K562 (cell line): ENCODE measurements around the gene RBSN. TPM values are rescaled to one million over a fixed set of nuclear protein-coding genes. Genes with fewer than 3 reads are reported as not detected.

Source experiments
- ADNP ChIP-seq: fragments of 200-800 bp; sonication (Bioruptor generic); IDR thresholded peaks from 2 replicates; pipeline ENCODE4 v1.6.1; 2016; ENCODE audit warnings: missing genetic modification characterization, missing compliant biosample characterization
- C11orf30 ChIP-seq: fragments of 450-650 bp; IDR thresholded peaks from 2 replicates; pipeline ENCODE4 v1.6.1; 2016; ENCODE audit warnings: low read depth, mild to moderate bottlenecking
- CLOCK ChIP-seq: fragments of 250-450 bp; sonication (Bioruptor Pico); IDR thresholded peaks from 2 replicates; pipeline ENCODE4 v1.4.0; 2020; ENCODE audit warnings: mild to moderate bottlenecking, moderate library complexity, borderline replicate concordance
- FOXM1 ChIP-seq, 2 experiments: fragments of 450-650 bp in 1 of 2; sonication (generic) in 1 of 2; formaldehyde crosslinking in 1 of 2; IDR thresholded peaks; 2 replicates each; pipeline versions ENCODE4 v1.6.1 to v1.9.0; 2017 to 2022; ENCODE audit warnings: low read depth in 2 of 2, mild to moderate bottlenecking in 2 of 2, missing genetic modification reagents in 1 of 2, moderate library complexity in 1 of 2
- HCFC1 ChIP-seq: IDR thresholded peaks from 2 replicates; pipeline ENCODE4 v1.6.1; 2012; ENCODE audit warnings: low read depth, low read length, improper control_type of control experiment
- HMBOX1 ChIP-seq: sonication (generic); IDR thresholded peaks from 2 replicates; pipeline ENCODE4 v1.6.1; 2016
- KAT7 ChIP-seq: sonication (generic); formaldehyde crosslinking; IDR thresholded peaks from 2 replicates; pipeline ENCODE4 v1.8.0; 2022; ENCODE audit warnings: missing genetic modification reagents, mild to moderate bottlenecking, borderline replicate concordance
- MCM3 ChIP-seq: fragments of 450-650 bp; IDR thresholded peaks from 2 replicates; pipeline ENCODE4 v1.6.1; 2016
- MXD1 ChIP-seq: fragments of 250-450 bp; sonication (Bioruptor Pico); IDR thresholded peaks from 2 replicates; pipeline ENCODE4 v1.8.0; 2021; ENCODE audit warnings: borderline replicate concordance, mild to moderate bottlenecking, moderate library complexity; ENCODE audit not compliant: poor library complexity, severe bottlenecking
- NR1H2 ChIP-seq: sonication (generic); formaldehyde crosslinking; IDR thresholded peaks from 2 replicates; pipeline ENCODE4 v1.4.0; 2020; ENCODE audit warnings: mild to moderate bottlenecking, missing genetic modification reagents
- PYGO2 ChIP-seq: fragments of 450-650 bp; IDR thresholded peaks from 2 replicates; pipeline ENCODE4 v1.6.1; 2016; ENCODE audit warnings: mild to moderate bottlenecking, missing genetic modification characterization, moderate library complexity, missing compliant biosample characterization
- SAFB2 ChIP-seq: fragments of 200-400 bp; formaldehyde crosslinking; IDR thresholded peaks from 2 replicates; pipeline ENCODE4 v1.6.1; 2018; ENCODE audit warnings: borderline replicate concordance, low read length, low read depth, moderate library complexity; ENCODE audit not compliant: severe bottlenecking
- STAT6 ChIP-seq: sonication (generic); formaldehyde crosslinking; IDR thresholded peaks from 2 replicates; pipeline ENCODE4 v1.8.1; 2023; ENCODE audit warnings: mild to moderate bottlenecking, missing genetic modification reagents
- TAF9B ChIP-seq: fragments of 450-650 bp; IDR thresholded peaks from 2 replicates; pipeline ENCODE4 v1.6.1; 2018; ENCODE audit warnings: mild to moderate bottlenecking; ENCODE audit not compliant: partially characterized antibody
- TEAD1 ChIP-seq, 2 experiments: fragments of 450-650 bp in 1 of 2; sonication (generic) in 1 of 2; formaldehyde crosslinking; IDR thresholded peaks; 2 replicates each; pipeline versions ENCODE4 v1.4.0 to v1.8.0; 2020 to 2022; ENCODE audit warnings: mild to moderate bottlenecking in 2 of 2, missing genetic modification reagents in 1 of 2
- ZBTB34 ChIP-seq: fragments of 250-450 bp; sonication (Bioruptor Pico); IDR thresholded peaks from 2 replicates; pipeline ENCODE4 v1.8.0; 2021; ENCODE audit warnings: mild to moderate bottlenecking, moderate library complexity
- ZNF232 ChIP-seq: sonication (generic); formaldehyde crosslinking; IDR thresholded peaks from 2 replicates; pipeline ENCODE4 v1.8.0; 2022; ENCODE audit warnings: mild to moderate bottlenecking, missing genetic modification reagents
- ZNF436 ChIP-seq: fragments of 250-450, 450-650 bp; sonication (Bioruptor Pico); formaldehyde crosslinking; IDR thresholded peaks from 2 replicates; pipeline ENCODE4 v1.7.0; 2020; ENCODE audit warnings: mild to moderate bottlenecking
- polyA plus RNA-seq, 8 experiments: library from polyadenylated mRNA; depleted of rRNA in 4 of 8; stranded (reverse) in 5 of 8; unstranded in 3 of 8; fragments of >200 nt; fragmentation: Nextera tagmentation in 2 of 8; fragmentation: Illumina TruSeq in 1 of 8; extraction: Ambion mirVana in 2 of 8; extraction: Trizol in 1 of 8; gene quantifications; 2 replicates each; pipeline versions ENCODE4 v1.2.1 to v1.2.3, GENCODE V29; 2011 to 2014; ENCODE audit warnings: inconsistent platforms in 1 of 8, missing spikeins in 1 of 8
- total RNA-seq, 7 experiments: library from RNA; depleted of rRNA in 6 of 7; stranded (reverse); fragments of >200 nt in 6 of 7; fragmentation: Illumina TruSeq in 2 of 7; extraction: Trizol in 2 of 7; gene quantifications; 2 replicates each; pipeline versions ENCODE4 v1.2.1 to v1.2.3, GENCODE V29; 2011 to 2021; ENCODE audit warnings: low replicate concordance in 1 of 7

The RBSN gene
- total and polyA plus RNA-seq, 9 of the 15 experiments (the other 6 are each of a cell fraction or from before 2014, with no cell fraction given), result 2.9 to 19.6 (median 15.0) TPM

- 0 out of 2 replicates have a peak, but pooled peaks have one; percentile 86 for TF ChIP-seq STAT6
- no peak for TF ChIP-seq ADNP (tag)
- TF ChIP-seq TEAD1 (CRISPR knock-in tag; IDR thresholded peaks at IDR 0.05), result peak; percentile 61 to 74; a peak in 2 of 4 replicates
- no peak for TF ChIP-seq MCM3
- TF ChIP-seq HCFC1, result peak; percentile 34; the same call in 1 of the 2 replicates
- peak; percentile 94 for TF ChIP-seq FOXM1 (IDR thresholded peaks at IDR 0.05; ENCODE audit: low read depth)
- TF ChIP-seq FOXM1 (CRISPR knock-in tag; IDR thresholded peaks at IDR 0.05; ENCODE audit: low read depth), result 0 out of 2 replicates have a peak, but pooled peaks have one; percentile 71
- no peak for TF ChIP-seq ZBTB34 (CRISPR knock-in tag)
- TF ChIP-seq HMBOX1, result no peak
- TF ChIP-seq MXD1, result no peak
- no peak for TF ChIP-seq C11orf30
- no peak for TF ChIP-seq TAF9B
- no peak for TF ChIP-seq NR1H2 (CRISPR knock-in tag)
- no peak for TF ChIP-seq ZNF232 (CRISPR knock-in tag)
- no peak for TF ChIP-seq CLOCK (CRISPR knock-in tag)
- peak; percentile 45; the same call in 1 of the 2 replicates for TF ChIP-seq PYGO2 (tag)
- no peak for TF ChIP-seq ZNF436 (CRISPR knock-in tag)
- TF ChIP-seq SAFB2, result no peak
- TF ChIP-seq KAT7, result peak; percentile 48; the same call in 1 of the 2 replicates
Measured at GRCh38 chr3:15052335-15053242, 46.4 kb downstream of the RBSN start (continued).
